ENCODE data around the gene GDF2. TPM values are rescaled to one million over a fixed set of nuclear protein-coding genes. Genes with fewer than 3 reads are reported as not detected.

Gene GDF2
- total RNA-seq, 4 donors from 2014 or later: not detected

DNA sequence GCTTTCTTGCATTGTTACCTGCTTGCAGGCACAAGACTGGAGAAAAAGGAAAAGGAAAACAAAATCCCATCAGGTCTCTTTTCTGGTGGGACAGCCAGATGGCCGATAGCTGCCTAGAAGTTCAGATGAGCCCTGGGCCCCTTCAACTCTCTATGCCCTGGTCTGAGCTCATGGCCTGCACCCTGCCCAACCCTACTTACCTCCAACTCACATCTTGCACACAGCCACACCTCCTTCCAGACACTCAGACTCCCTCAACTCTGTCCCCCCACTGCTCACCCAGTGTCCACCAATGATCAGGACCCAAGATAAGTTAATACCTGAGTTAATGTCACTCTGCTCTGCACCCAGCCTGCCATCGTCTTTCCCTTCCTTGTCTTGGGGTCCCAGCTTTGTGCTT is 36.8 kb downstream of the GDF2 start:
- intact Hi-C loops (cut with DNase I): no loop called here
- no peaks in the 10 kb centered on the region for H3K4me1 ChIP-seq
- no peaks in the 10 kb centered on the region for H3K36me3 ChIP-seq
- no peak overlapping the region for H3K27ac ChIP-seq
- 90 to 97% methylated on average over 2 of the region's 2 CpGs for WGBS, 2 donors
- no peak overlapping the region for H3K4me3 ChIP-seq (replicated peaks in 1 of 3)
- H3K9me3 ChIP-seq: no peaks in the 10 kb centered on the region
- H3K27me3 ChIP-seq: no peaks in the 10 kb centered on the region
- DNase-seq: no peak
- TF ChIP-seq, protein P1, sequence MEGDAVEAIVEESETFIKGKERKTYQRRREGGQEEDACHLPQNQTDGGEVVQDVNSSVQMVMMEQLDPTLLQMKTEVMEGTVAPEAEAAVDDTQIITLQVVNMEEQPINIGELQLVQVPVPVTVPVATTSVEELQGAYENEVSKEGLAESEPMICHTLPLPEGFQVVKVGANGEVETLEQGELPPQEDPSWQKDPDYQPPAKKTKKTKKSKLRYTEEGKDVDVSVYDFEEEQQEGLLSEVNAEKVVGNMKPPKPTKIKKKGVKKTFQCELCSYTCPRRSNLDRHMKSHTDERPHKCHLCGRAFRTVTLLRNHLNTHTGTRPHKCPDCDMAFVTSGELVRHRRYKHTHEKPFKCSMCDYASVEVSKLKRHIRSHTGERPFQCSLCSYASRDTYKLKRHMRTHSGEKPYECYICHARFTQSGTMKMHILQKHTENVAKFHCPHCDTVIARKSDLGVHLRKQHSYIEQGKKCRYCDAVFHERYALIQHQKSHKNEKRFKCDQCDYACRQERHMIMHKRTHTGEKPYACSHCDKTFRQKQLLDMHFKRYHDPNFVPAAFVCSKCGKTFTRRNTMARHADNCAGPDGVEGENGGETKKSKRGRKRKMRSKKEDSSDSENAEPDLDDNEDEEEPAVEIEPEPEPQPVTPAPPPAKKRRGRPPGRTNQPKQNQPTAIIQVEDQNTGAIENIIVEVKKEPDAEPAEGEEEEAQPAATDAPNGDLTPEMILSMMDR (IDR thresholded peaks at IDR 0.05): no peak
- no peak for TF ChIP-seq POLR2A (IDR thresholded peaks at IDR 0.05)

DNA sequence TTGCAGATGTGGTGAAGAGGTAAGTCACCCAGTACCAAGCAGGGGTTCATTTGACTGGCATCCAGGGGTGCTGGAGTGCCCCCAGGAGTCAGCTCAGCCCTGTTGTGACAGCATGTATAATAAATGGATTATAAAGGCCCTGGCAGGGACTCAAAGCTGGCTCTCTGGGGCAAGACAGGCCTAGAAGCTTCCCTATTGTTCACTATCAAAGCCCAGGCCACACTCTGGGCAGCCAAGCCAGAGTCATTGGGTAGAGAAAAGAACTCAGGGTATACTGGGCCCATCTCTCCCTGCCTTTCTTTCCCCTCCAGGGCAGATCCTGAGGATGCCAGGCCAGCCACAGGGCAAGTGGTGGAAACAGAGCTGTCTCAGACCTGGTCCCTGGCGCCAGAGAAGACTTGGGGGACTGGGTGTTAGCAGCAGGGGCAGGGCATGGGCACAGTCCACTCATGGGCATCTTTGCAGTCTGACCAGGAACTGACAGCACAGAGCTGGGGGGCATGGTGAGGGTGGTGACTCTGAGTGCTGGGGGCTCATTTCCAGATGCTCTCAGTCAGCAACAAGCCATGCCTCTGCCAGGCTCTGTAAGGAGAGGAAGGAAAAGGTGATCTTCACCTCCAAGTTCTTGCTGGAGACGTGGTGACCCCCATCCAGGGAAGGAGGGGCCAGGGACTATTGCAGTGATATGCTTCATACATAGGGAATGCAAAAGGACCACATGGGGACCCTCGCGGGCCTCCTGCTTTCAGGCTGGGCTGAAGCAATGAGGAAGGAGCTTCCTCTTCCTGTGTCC is 37.6 kb downstream of the GDF2 start:
- no peak for DNase-seq
- TF ChIP-seq, protein P1 (IDR thresholded peaks at IDR 0.05): no peak
- TF ChIP-seq POLR2A (IDR thresholded peaks at IDR 0.05): no peak
- 77 to 86% methylated on average over 4 of the region's 4 CpGs for WGBS, 2 donors
- Histone ChIP-seq H3K27ac (no peak overlapping the region), H3K4me3 (replicated peaks in 1 of 3) (no peak overlapping the region), H3K27me3 (no peaks in the 10 kb centered on the region), H3K36me3 (no peaks in the 10 kb centered on the region), H3K4me1 (no peaks in the 10 kb centered on the region), H3K9me3 (no peaks in the 10 kb centered on the region)
- intact Hi-C loops (cut with DNase I): no loop called here

DNA sequence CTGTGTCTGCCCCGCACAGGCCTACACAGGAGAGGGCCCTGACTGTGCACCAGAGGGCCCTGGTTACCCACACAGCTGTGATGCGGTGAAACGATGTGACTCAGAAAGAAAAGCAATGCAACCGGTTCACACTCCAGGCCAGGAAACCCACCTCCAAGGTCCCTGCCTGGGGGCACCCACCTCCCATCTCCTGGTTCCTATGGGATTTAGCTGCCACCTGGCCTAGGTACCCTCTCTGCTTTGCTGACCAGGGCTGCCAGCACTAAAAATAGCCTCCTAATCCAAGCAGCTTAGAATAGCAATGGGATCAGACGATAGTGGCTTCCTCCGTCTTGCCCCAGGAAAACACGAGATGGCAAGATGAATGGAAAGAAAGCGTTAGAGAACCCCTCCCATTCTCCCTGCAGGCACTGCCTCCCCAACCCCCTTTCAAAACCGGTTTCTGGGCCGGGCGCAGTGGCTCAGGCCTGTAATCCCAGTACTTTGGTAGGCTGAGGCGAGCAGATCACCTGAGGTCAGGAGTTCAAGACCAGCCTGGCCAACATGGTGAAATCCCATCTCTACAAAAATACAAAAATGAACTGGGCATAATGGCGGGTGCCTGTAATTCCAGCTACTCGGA is 38.3 kb downstream of the GDF2 start:
- H3K27ac ChIP-seq: no peak overlapping the region
- DNase-seq: no peak
- WGBS, 2 donors: 89% methylated on average over 14 of the region's 14 CpGs
- H3K4me3 ChIP-seq (replicated peaks in 1 of 3): no peak overlapping the region
- no peaks in the 10 kb centered on the region for H3K9me3 ChIP-seq
- H3K4me1 ChIP-seq: no peaks in the 10 kb centered on the region
- TF ChIP-seq, protein P1 (IDR thresholded peaks at IDR 0.05): no peak
- TF ChIP-seq POLR2A (IDR thresholded peaks at IDR 0.05): no peak
- intact Hi-C loops (cut with DNase I): no loop called here
- no peaks in the 10 kb centered on the region for H3K36me3 ChIP-seq
- H3K27me3 ChIP-seq: no peaks in the 10 kb centered on the region

DNA sequence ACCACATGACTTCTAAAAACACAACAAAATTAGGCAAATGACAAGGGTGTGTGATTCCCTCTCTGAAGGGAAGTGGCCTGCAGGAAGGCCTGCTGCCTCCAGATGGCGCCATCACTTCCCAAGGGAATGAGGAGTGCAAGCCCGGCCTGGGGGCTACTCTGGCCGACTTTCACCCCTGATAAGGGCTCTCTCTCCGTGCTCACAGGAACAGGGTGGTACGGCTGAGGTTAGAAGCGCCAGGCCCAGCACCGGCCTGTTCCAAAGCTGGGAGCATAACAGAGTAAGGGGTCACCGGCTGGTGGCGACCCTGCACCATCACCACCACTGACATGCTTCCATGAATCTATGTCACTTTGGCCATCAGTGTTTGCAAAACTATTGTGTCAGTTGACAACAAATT is 39.0 kb downstream of the GDF2 start:
- WGBS, 2 donors: 53 to 59% methylated on average over 9 of the region's 9 CpGs
- no peak overlapping the region for H3K27ac ChIP-seq
- TF ChIP-seq, protein P1 (IDR thresholded peaks at IDR 0.05): peak in 5 of 6 experiments; percentile 10 to 56 (median 27)
- TF ChIP-seq POLR2A (IDR thresholded peaks at IDR 0.05): no peak
- DNase-seq: peak; percentile 10 to 21
- H3K27me3 ChIP-seq: no peaks in the 10 kb centered on the region
- no peaks in the 10 kb centered on the region for H3K36me3 ChIP-seq
- intact Hi-C loops (cut with DNase I): no loop called here
- no peak overlapping the region for H3K4me3 ChIP-seq (replicated peaks in 1 of 3)
- H3K4me1 ChIP-seq: no peaks in the 10 kb centered on the region
- H3K9me3 ChIP-seq: no peaks in the 10 kb centered on the region

DNA sequence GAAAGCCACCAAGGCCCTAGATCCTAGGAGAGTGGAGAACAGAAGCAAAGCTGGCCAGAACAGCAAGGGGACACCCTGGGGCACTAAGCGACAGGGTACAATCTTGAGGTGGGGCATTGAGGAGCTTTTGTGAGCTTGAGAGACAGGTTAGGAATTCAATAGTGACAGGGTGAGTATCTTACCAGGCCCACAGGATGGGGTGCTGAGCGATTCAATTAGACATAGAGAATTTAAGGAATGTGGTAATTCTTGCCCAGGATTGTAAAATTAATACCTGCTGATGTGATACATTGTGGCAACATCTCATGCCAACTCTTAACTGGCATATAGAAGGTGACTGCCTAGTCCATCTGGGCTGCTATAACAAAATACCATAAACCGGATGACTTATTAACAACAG is 39.9 kb downstream of the GDF2 start:
- TF ChIP-seq, protein P1 (IDR thresholded peaks at IDR 0.05): no peak
- Histone ChIP-seq H3K27ac (no peak overlapping the region), H3K36me3 (no peaks in the 10 kb centered on the region), H3K9me3 (no peaks in the 10 kb centered on the region), H3K27me3 (no peaks in the 10 kb centered on the region), H3K4me1 (no peaks in the 10 kb centered on the region), H3K4me3 (replicated peaks in 1 of 3) (no peak overlapping the region)
- 88 to 94% methylated on average over 3 of the region's 3 CpGs for WGBS, 2 donors
- intact Hi-C loops (cut with DNase I): no loop called here
- no peak for DNase-seq

Data from thyroid gland (tissue), 4 donors.